Upper lobe of right lung (tissue), 1 donor: ENCODE results near the gene KCNN3. TPM values are rescaled to one million over a fixed set of nuclear protein-coding genes. Genes with fewer than 3 reads are reported as not detected.
"Not testable (repeated sequence)": the region's sequence is repeated elsewhere in the genome, so short reads cannot be mapped to it uniquely, and the experiment has no call there.

Source experiments
- ATAC-seq: fragments of 200-7000 bp; cut with Tn5 transposase; one replicate; pipeline ENCODE4 v1.9.1; 2020; ENCODE audit warnings: mild to moderate bottlenecking, moderate library complexity
- DNase-seq: peaks from one replicate; pipeline ENCODE4 v3.0.0-alpha.2; 2020
- H3K27ac ChIP-seq: fragments of 200-600 bp; one replicate; pipeline ENCODE4 v1.8.0; 2022
- H3K27me3 ChIP-seq: fragments of 200-600 bp; one replicate; pipeline ENCODE4 v1.8.0; 2022; ENCODE audit warnings: mild to moderate bottlenecking
- H3K36me3 ChIP-seq: fragments of 200-600 bp; one replicate; pipeline ENCODE4 v1.8.0; 2022
- H3K4me1 ChIP-seq: fragments of 200-600 bp; one replicate; pipeline ENCODE4 v1.8.0; 2022
- H3K4me3 ChIP-seq: fragments of 200-600 bp; one replicate; pipeline ENCODE4 v1.8.0; 2022; ENCODE audit warnings: mild to moderate bottlenecking
- H3K9me3 ChIP-seq: fragments of 200-600 bp; one replicate; pipeline ENCODE4 v1.8.0; 2022
- intact Hi-C: fragments of 100-400 bp; cut with DNase I; formaldehyde crosslinking; loops from one replicate; pipeline ENCODE4 v1.11.0; 2022
- total RNA-seq: library from RNA; stranded (reverse); fragmentation: NEBNext Ultra II Directional; extraction: Animal tissue kit (Norgen Biotek cat#: 25700); gene quantifications from one replicate; pipeline ENCODE4 v1.2.1, GENCODE V29; 2021
- TF ChIP-seq, protein P1 (sequence below): fragments of 200-600 bp; IDR thresholded peaks from one replicate; pipeline ENCODE4 v1.8.0; 2022; ENCODE audit warnings: antibody characterized with exemption
- donor health status: DM: no; HTN: yes; CAD: no; lungs with severe emphysema.

Gene KCNN3
- total RNA-seq, 1 donor from 2014 or later, result 7.6 TPM

DNA sequence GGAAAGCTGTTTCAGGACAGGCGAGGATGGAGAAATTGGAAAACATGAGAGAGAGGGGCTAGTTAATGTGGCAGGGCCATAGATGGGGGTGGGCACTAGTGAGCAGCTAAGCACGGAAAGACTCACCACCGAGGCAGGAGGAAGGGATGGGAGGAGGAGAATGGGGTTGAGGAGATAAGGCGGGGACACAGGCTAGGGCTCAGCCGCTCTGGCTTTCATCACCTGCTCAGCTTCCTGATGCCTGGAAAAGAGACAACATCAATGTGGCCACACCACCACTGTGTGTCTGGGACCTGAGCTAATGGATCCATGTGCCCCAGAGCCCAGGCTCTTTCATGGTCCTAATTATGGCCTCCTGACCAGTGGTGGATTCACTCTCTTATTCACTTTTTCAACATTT lies 38.9 kb upstream of the KCNN3 start:
- intact Hi-C loops, result no loop called here
- DNase-seq (no peak), ATAC-seq (no peak)
- Histone ChIP-seq H3K27me3 (no peaks in the 10 kb centered on the region), H3K4me1 (no peaks in the 10 kb centered on the region), H3K9me3 (no peaks in the 10 kb centered on the region), H3K27ac (no peak overlapping the region), H3K36me3 (no peaks in the 10 kb centered on the region), H3K4me3 (no peak overlapping the region)
- TF ChIP-seq, protein P1, sequence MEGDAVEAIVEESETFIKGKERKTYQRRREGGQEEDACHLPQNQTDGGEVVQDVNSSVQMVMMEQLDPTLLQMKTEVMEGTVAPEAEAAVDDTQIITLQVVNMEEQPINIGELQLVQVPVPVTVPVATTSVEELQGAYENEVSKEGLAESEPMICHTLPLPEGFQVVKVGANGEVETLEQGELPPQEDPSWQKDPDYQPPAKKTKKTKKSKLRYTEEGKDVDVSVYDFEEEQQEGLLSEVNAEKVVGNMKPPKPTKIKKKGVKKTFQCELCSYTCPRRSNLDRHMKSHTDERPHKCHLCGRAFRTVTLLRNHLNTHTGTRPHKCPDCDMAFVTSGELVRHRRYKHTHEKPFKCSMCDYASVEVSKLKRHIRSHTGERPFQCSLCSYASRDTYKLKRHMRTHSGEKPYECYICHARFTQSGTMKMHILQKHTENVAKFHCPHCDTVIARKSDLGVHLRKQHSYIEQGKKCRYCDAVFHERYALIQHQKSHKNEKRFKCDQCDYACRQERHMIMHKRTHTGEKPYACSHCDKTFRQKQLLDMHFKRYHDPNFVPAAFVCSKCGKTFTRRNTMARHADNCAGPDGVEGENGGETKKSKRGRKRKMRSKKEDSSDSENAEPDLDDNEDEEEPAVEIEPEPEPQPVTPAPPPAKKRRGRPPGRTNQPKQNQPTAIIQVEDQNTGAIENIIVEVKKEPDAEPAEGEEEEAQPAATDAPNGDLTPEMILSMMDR, result no peak

- ATAC-seq, H3K9me3 ChIP-seq, H3K36me3 ChIP-seq, H3K27me3 ChIP-seq, H3K4me3 ChIP-seq, H3K27ac ChIP-seq, H3K4me1 ChIP-seq, intact Hi-C loops, DNase-seq: not testable (repeated sequence)
Measured at GRCh38 chr1:154908129-154908528, 38.0 kb upstream of the KCNN3 start.

- ATAC-seq (peak; percentile 77), DNase-seq (peak; percentile 16)
- H3K4me1 ChIP-seq, result no peaks in the 10 kb centered on the region
- intact Hi-C loops, result no loop called here
- no peaks in the 10 kb centered on the region for H3K36me3 ChIP-seq
- TF ChIP-seq, protein P1, result peak; percentile 38
- H3K9me3 ChIP-seq, result no peaks in the 10 kb centered on the region
- no peaks in the 10 kb centered on the region for H3K27me3 ChIP-seq
- no peak overlapping the region for H3K4me3 ChIP-seq
- no peak overlapping the region for H3K27ac ChIP-seq
Measured at GRCh38 chr1:154906621-154907081, 36.6 kb upstream of the KCNN3 start.

DNA sequence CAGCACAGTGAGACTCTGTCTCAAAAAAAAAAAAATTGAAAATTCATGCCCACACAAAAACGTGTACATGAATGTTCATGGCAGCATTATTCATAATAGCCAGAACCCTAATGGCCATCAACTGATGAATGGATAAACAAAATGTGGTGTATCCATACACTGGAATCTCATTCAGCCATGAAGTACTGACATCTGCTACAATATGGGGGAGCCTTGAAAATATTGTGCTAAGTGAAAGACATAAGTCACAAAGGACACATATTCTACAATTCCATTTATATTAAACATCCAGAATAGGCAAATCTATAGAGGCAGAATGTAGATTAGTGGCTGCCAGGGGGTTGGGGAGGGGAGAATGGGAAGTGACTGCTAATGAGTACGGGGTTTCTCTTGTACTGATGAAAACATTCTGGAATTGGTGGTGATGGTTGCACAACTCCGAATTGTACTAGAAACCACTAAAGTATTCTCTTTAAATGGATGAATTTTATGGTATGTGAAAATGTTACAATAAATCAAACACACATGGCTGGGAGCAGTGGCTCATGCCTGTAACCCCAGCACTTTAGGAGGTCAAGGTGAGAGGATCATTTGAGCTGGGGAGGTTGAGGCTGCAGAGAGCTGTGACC lies 33.0 kb upstream of the KCNN3 start:
- no peaks in the 10 kb centered on the region for H3K27me3 ChIP-seq
- intact Hi-C loops, result no loop called here
- no peaks in the 10 kb centered on the region for H3K9me3 ChIP-seq
- H3K4me1 ChIP-seq, result no peaks in the 10 kb centered on the region
- no peak overlapping the region for H3K4me3 ChIP-seq
- ATAC-seq (no peak), DNase-seq (no peak)
- TF ChIP-seq, protein P1, result no peak
- H3K27ac ChIP-seq, result no peak overlapping the region
- no peaks in the 10 kb centered on the region for H3K36me3 ChIP-seq

- intact Hi-C loops, result no loop called here
Measured at GRCh38 chr1:154901591-154901990, 31.5 kb upstream of the KCNN3 start.

DNA sequence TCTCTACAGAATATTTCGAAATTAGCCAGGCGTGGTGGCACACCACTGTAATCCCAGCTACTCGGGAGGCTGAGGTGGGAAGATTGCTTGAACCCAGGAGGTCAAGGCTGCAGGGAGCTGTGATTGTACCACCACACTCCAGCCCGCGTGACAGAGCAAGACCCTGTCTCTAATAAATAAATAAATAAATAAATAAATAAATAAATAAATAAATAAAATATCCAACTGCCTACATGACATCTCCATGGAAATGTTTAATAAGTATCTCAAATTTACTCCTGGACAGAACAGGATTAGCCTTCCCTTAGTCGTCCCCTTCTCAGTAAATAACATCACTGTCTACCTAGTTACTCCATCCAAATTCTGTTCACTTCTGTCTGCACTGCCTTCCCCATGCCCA lies 29.0 kb upstream of the KCNN3 start:
- H3K4me1 ChIP-seq, result no peaks in the 10 kb centered on the region
- intact Hi-C loops, result no loop called here

More at GRCh38 chr1:154901591-154901990, 31.5 kb upstream of the KCNN3 start:
- Histone ChIP-seq H3K36me3 (no peaks in the 10 kb centered on the region), H3K27me3 (no peaks in the 10 kb centered on the region), H3K9me3 (no peaks in the 10 kb centered on the region), H3K4me1 (no peaks in the 10 kb centered on the region), H3K4me3 (no peak overlapping the region), H3K27ac (no peak overlapping the region)
- DNase-seq, result no peak
- TF ChIP-seq, protein P1, result no peak
- ATAC-seq, result no peak

More for the DNA sequence above, 29.0 kb upstream of the KCNN3 start:
- H3K9me3 ChIP-seq, result no peaks in the 10 kb centered on the region
- no peaks in the 10 kb centered on the region for H3K27me3 ChIP-seq
- H3K4me3 ChIP-seq, result no peak overlapping the region
- H3K36me3 ChIP-seq, result no peaks in the 10 kb centered on the region
- DNase-seq (no peak), ATAC-seq (no peak)
- TF ChIP-seq, protein P1, result no peak
- H3K27ac ChIP-seq, result no peak overlapping the region
